8988T (cell line): ENCODE data around the gene ABLIM3.
A peak's percentile ranks its signal among the peaks of the same experiment; 100 is the strongest.
"Not testable (repeated sequence)": the region's sequence is repeated elsewhere in the genome, so short reads cannot be mapped to it uniquely, and the experiment has no call there.

Experiments
- DNase-seq: peaks from one replicate; pipeline ENCODE4 v3.0.0; 2011

Gene ABLIM3

GRCh38 chr5:149262315-149262714 is 121.0 kb downstream of the ABLIM3 start:
- no peak for DNase-seq

DNA sequence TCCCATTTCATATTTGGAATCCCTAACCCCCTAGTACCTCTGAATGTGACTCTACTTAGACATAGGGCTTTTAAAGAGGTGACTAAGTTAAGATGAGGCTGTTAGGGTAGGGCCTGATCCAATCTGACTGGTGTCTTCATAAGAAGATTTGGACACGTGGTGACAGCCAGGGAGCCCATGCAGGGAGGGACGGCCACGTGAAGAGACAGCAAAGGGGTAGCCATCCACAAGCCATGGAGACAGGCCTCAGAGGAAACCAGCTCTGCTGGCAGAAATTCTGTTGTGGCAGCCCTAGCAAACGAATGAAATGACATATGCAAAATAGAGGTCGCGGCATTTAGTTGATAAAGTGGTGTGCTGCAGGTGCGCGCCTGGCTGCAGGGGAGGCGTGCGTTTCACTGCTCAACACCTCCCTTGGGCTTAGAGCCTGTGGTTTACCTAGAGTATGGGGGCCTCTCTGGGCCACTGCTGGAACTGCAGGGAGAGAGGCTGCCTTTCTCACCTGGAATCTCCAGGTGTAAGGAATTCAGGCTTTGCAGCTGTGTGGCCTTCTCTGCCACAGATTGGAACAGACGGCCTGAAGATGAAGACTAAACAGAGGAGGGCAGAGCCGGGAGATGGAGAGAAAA is 123.3 kb downstream of the ABLIM3 start:
- DNase-seq, result peak; percentile 51

DNA sequence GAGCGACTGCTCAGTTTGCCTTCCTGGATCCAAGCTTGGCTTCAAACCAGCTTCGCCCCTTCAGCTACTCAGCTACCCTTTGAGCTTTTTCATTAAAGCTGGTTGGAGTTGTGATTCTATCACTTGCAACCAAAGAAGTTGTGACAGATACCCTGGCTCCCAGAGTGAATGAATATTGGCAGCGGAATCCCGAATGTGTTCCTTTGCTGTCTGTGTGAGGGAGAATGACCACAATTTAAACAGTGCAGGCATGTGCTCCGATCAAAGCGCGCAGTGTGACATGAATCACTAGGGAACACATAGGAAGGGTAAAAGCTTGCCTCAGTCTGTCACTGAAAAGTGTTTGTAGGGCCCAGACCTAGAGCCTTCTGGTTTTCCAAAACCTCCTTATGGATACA is 123.8 kb downstream of the ABLIM3 start:
- no peak for DNase-seq

GRCh38 chr5:149265597-149265996 is 124.3 kb downstream of the ABLIM3 start:
- DNase-seq, result no peak

- DNase-seq, result no peak
Observed at GRCh38 chr5:149267241-149267973, 126.1 kb downstream of the ABLIM3 start.

GRCh38 chr5:149268928-149269557 is 127.8 kb downstream of the ABLIM3 start:
- DNase-seq, result peak; percentile 47

DNA sequence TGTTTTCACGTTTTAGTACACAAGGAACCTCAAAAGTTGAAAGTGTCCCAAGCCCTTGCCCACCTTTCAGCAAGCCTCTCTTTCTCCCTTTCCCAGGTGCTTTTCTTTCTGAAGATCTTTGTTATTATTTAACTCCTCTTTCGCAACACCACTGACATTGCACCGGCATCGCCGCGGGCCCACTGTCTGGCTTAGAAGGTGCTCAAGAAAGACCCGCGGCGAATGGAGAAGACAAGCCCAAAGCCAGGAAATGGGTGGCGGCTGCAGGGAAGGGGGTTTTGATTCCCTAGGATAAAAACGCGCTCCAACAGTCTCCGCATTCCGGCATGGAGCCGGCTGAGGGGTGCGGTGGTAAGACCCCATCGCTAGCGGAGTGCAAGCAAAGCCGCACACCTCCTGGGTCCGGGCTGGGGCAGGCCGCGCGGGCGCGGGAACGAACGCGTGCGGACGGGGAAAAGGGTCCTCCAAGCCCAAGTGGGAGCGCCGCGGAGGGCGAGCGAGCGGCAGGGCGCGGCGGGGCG is 130.0 kb downstream of the ABLIM3 start:
- no peak for DNase-seq

DNA sequence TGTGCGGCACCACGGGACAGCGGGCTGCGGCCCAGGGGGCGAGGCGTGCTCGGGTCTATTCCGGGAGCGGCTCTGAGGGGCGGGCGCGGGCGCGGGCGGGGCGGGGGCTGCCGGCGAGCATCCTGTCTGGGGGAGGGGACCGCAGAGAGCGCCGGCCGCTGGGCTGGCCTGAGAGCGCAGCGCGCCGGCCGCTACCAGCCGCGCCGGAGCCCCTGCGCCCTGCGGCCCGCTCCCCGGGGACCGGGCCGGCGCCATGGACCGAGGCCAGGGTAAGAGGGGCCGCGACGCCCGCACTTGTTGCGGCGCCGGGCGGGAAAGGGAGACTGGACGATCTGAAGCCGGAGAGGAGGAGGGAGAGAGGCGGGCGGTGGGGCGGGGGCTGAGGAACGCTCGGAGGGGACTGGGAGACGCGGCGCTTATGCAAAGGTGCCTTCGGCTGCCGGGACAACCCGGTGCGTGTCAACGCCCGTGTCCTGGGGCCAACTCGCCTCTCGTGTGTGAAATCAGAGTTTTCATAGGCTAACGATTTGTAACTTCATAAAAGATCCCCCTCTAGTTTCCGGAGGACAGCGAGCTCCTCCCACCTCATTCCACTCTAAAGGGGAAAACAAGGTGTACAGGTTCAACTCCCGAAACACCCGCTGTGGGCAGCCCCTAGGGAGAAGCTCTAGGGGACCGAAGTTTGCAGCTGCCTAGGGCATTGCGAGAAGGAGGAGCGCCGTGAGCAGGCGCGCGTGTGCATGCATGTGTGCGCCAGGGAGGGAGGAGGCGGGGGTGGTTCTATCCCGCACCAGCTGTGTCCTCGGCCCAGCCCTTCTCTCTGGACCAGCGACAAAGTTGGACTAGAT is 130.6 kb downstream of the ABLIM3 start, which contains the start of gene AFAP1L1:
TSS of gene AFAP1L1 (plus strand) at position 144 of the 848 bp plus-strand sequence. CDS start at position 254, 110 bp downstream.
- DNase-seq, result peak; percentile 63

DNA sequence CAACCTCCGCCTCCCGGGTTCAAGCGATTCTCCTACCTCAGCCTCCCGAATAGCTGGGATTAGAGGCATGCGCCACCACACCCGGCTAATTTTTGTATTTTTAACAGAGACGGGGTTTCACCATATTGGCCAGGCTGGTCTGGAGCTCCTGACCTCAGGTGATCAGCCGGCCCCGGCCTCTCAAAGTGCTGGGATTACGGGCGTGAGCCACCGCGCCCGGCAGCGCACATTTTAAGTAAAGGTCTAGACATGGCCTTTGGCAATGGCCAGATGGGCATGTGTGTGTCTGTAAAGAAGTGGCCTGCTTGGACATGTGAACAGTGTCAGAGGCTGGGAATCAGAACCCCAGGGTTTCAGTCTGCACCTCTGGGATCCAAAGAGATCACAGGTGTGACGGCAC is 131.5 kb downstream of the ABLIM3 start:
- DNase-seq, result not testable (repeated sequence)

GRCh38 chr5:149273237-149273636 is 131.9 kb downstream of the ABLIM3 start:
- DNase-seq, result no peak

GRCh38 chr5:149273950-149274349 is 132.7 kb downstream of the ABLIM3 start:
- DNase-seq, result no peak

DNA sequence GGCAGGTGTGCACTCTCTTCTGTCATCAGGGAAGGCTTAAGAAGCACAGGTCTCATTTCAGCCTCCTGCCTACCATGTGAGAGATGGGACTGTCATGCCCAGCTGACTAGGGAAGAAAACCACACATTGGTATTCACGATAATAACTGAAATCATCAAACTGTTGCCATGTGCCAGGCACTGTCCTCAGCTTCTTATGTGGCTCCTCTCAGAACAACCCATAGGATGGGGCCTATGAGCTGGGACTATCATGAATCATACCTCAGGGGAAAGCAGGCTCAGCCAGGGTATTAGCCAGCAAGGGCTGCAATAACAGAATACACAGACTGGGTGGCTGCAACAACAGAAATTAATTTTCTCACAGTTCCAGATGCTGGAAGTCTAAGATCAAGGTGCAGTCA is 133.6 kb downstream of the ABLIM3 start:
- DNase-seq, result no peak

DNA sequence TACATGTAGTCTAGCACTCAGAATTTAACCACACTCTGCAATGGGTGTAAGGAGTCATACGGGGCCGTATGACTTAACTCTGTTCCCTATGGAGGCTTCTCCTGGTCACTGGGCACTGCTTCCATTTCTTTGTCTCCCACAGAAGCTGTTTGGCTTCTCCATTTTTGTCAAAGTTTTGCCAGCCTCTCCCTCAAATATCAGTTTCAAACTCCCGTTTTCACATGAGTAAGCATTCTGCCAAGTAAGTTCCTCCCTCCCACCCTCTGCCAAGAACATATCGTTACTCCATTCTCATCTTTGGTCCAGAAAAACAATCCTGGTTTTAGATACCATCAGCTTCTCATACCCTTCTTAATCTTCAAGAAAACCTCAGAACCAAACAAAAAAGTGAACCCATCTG is 136.5 kb downstream of the ABLIM3 start:
- DNase-seq, result no peak

GRCh38 chr5:149278451-149279210 is 137.3 kb downstream of the ABLIM3 start:
- DNase-seq, result no peak

DNA sequence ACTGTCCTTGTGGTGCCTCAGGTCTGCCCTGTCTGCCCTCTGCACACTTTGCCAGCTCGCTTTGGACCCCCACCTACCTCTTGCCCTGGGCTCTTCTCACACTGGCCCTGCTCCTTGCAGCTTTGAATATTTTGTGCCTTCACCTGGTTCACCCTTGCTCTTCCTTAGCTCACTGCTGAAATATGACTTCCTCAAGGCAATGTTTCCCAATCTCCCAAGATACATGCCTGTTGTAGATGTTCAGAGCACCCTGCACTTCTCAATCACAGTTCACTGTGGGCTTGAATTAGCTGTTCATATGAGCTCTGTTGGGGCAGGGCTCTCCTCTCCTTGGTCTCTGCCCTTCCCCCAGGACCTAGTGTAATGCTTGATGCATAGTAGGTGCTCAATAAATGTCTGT is 138.4 kb downstream of the ABLIM3 start:
- no peak for DNase-seq

GRCh38 chr5:149280124-149280523 is 138.8 kb downstream of the ABLIM3 start:
- DNase-seq, result no peak

DNA sequence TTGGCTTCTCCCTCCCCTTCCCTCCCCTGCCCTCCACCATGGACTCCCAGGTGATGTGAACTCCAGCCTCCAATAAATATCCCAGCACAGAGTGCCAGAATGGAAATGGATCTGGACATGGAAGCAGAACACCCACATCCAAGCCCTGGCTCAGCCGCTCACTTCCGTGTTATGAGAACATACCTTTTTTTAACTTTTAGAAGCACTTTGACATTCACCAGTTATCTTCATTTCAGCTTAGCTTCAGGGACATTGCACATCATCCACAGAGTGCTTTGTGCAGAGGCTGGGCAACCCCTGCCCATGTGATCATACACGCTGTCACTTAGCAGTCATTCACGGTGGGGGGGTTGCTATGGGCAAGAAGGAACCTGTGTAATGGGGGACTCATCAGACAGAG is 139.5 kb downstream of the ABLIM3 start:
- no peak for DNase-seq

DNA sequence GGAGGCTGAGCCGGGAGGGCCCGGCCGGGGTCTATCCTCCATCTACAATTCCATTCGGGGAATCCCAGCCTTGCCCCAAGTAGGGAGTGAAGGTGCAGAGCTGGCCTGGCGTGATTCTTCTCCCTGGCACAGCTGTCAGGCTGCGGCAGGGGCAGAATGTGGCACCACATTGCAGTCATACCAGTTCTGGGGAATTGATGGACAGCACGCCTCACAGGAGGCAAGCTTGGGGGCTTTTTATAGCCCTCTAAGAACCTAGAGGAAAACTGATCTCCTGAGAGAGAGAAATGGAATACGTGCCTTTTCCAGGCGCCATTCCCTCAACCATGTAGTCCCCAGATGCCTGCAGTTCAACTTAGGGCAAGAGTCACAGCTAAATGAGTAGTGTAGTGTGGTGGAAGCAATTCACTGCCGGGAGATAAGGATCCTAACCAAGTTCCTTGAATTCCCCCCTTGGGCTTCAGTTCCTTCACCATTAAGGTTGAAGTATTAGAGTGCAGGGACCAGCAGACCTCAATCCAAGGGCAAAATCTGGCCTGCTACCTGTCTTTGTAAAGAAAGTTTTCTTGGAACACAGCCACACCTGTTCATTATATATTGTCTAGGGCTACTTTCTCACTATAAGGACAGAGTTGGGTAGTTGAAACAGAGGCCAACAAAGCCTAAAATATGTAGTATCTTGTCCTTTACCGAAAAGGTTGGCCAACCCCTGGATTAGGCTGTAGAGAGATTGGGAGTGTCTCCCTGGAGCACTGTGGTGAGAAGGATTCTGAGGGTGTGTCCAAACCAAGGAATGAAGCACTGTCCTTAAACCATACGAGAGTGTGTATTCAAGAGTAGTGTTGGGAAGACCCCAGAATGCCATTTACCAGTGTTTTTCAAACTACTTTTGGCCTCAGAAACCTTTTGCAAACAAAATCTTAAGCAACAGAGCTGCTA is 141.0 kb downstream of the ABLIM3 start:
- no peak for DNase-seq

DNA sequence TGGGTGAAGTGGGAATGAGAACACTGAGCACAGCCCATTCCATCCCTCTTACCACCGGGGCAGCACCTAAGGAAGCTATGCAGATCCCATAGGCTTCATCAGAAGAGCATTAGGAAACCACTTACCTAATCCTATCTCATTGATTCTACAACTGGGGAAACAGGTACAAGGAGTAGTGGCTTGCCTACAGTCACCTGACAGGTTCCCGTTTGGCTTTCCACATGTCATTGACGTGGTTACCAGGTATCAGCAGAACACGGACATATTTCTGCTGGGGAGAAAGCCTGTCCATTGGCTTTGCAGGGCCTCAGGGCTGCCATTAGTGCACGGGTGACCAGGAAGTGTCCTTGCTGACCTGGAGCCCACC is 141.7 kb downstream of the ABLIM3 start:
- DNase-seq, result no peak

GRCh38 chr5:149283626-149284480 is 142.6 kb downstream of the ABLIM3 start:
- no peak for DNase-seq
